Liver (tissue), 9 donors: ENCODE measurements around the gene FPR1. TPM values are rescaled to one million over a fixed set of nuclear protein-coding genes. Genes with fewer than 3 reads are reported as not detected.
"Not testable (repeated sequence)": the region's sequence is repeated elsewhere in the genome, so short reads cannot be mapped to it uniquely, and the experiment has no call there.

Experiments
- DNase-seq: peaks from one replicate; pipeline ENCODE4 v3.0.0-alpha.2; 2017; ENCODE audit warnings: low spot score
- H3K27ac ChIP-seq, 2 donors: one replicate each; pipeline ENCODE4 v1.7.0; 2013; ENCODE audit warnings: inconsistent platforms in 2 of 2, low read length in 2 of 2, control low read depth in 1 of 2, low read depth in 1 of 2, mild to moderate bottlenecking in 1 of 2
- H3K27me3 ChIP-seq, 4 donors: one replicate each; pipeline versions ENCODE4 v1.6.1 to v1.7.0; 2013; ENCODE audit warnings: low read length in 3 of 4, inconsistent platforms in 1 of 4, mild to moderate bottlenecking in 1 of 4, moderate library complexity in 1 of 4; ENCODE audit not compliant: control insufficient read depth in 4 of 4, insufficient read depth in 4 of 4
- H3K36me3 ChIP-seq, 4 donors: one replicate each; pipeline versions ENCODE4 v1.6.1 to v1.7.0; 2013; ENCODE audit warnings: low read length in 3 of 4, mild to moderate bottlenecking in 3 of 4, low read depth in 1 of 4, moderate library complexity in 1 of 4; ENCODE audit not compliant: control insufficient read depth in 4 of 4, insufficient read depth in 3 of 4
- H3K4me1 ChIP-seq, 4 donors: one replicate each; pipeline versions ENCODE4 v1.6.1 to v1.7.0; 2013; ENCODE audit warnings: low read length in 3 of 4, mild to moderate bottlenecking in 3 of 4, moderate library complexity in 1 of 4; ENCODE audit not compliant: control insufficient read depth in 4 of 4, insufficient read depth in 4 of 4
- H3K4me3 ChIP-seq, 3 donors: one replicate each; pipeline versions ENCODE4 v1.6.1 to v1.7.0; 2013; ENCODE audit warnings: low read length in 3 of 3, control low read depth in 1 of 3, low read depth in 1 of 3, mild to moderate bottlenecking in 1 of 3
- H3K9ac ChIP-seq, 2 donors: one replicate each; pipeline ENCODE4 v1.7.0; 2013; ENCODE audit warnings: low read length in 2 of 2, mild to moderate bottlenecking in 2 of 2, moderate library complexity in 2 of 2, control low read depth in 1 of 2, low read depth in 1 of 2
- H3K9me3 ChIP-seq, 4 donors: one replicate each; pipeline versions ENCODE4 v1.6.1 to v1.7.0; 2013; ENCODE audit warnings: low read length in 3 of 4; ENCODE audit not compliant: control insufficient read depth in 4 of 4
- EGR1 ChIP-seq, 2 donors: IDR thresholded peaks; 2 replicates each; pipeline ENCODE4 v1.6.1; 2016 to 2018; ENCODE audit warnings: antibody characterized with exemption in 2 of 2, low read depth in 2 of 2
- FOXA1 ChIP-seq: IDR thresholded peaks from 2 replicates; pipeline ENCODE4 v1.6.1; 2016; ENCODE audit warnings: antibody characterized with exemption
- FOXA2 ChIP-seq: IDR thresholded peaks from 2 replicates; pipeline ENCODE4 v1.6.1; 2016; ENCODE audit warnings: antibody characterized with exemption
- MAX ChIP-seq: IDR thresholded peaks from 2 replicates; pipeline ENCODE4 v1.6.1; 2016; ENCODE audit warnings: antibody characterized with exemption
- SP1 ChIP-seq: IDR thresholded peaks from 2 replicates; pipeline ENCODE4 v1.6.1; 2018; ENCODE audit warnings: antibody characterized with exemption, mild to moderate bottlenecking
- TAF1 ChIP-seq: conservative IDR thresholded peaks from 2 replicates; pipeline ENCODE4 v1.6.1; 2016; ENCODE audit warnings: antibody characterized with exemption, mild to moderate bottlenecking
- YY1 ChIP-seq: IDR thresholded peaks from 2 replicates; pipeline ENCODE4 v1.6.1; 2016; ENCODE audit warnings: antibody characterized with exemption, mild to moderate bottlenecking
- WGBS: extraction: QIAGEN DNeasy Blood & Tissue Kit; methylation state at CpG from one replicate; pipeline ENCODE4 v1.1.7; 2013; 5-methylcytosine and 5-hydroxymethylcytosine counted together
- polyA plus RNA-seq, 2 donors: library from polyadenylated mRNA; stranded (reverse) in 1 of 2; unstranded in 1 of 2; fragments of 200-250 nt in 1 of 2; fragments of >200 nt in 1 of 2; fragmentation: Nextera tagmentation in 1 of 2; extraction: Ambion mirVana in 1 of 2; gene quantifications; one replicate each; pipeline versions ENCODE4 v1.2.1 to v1.2.3, GENCODE V29; 2013 to 2015
- total RNA-seq, 2 donors: library from RNA; depleted of rRNA; stranded (reverse); fragments of >200 nt; gene quantifications; one replicate each; pipeline ENCODE4 v1.2.3, GENCODE V29; 2014
- TF ChIP-seq, protein P1 (sequence below): fragments of 150-350 bp; IDR thresholded peaks from 2 replicates; pipeline ENCODE4 v1.5.1; 2017; ENCODE audit warnings: improper control_type of control experiment, low read depth, low read length; ENCODE audit not compliant: missing input control
- TF ChIP-seq, protein P2 (sequence below): IDR thresholded peaks from 2 replicates; pipeline ENCODE4 v1.6.1; 2016; ENCODE audit warnings: antibody characterized with exemption, mild to moderate bottlenecking
- TF ChIP-seq, protein P3 (sequence below): IDR thresholded peaks from 2 replicates; pipeline ENCODE4 v1.6.1; 2016; ENCODE audit warnings: antibody characterized with exemption
- donor health status: healthy.
- donor health status: healthy.
- donor health status: healthy.
- donor health status: healthy.
- donor health status: healthy.

FPR1 gene
- total and polyA plus RNA-seq, 4 donors: 2.7 to 17.0 (median 8.1) TPM

GRCh38 chr19:51740356-51740755 is 11.3 kb downstream of the FPR1 start:
- peaks cover 0 to 3% (median 0%) of the 10 kb centered on the region in 4 donors for H3K27me3 ChIP-seq
- H3K4me1 ChIP-seq: peaks cover 0 to 2% (median 0%) of the 10 kb centered on the region in 4 donors
- H3K4me3 ChIP-seq: no peak overlapping the region
- no peaks in the 10 kb centered on the region for H3K9me3 ChIP-seq
- 71% methylated on average over 5 of the region's 5 CpGs for whole genome bisulfite sequencing
- no peaks in the 10 kb centered on the region for H3K36me3 ChIP-seq
- TF ChIP-seq SP1: no peak
- TF ChIP-seq FOXA2: no peak
- TF ChIP-seq, protein P1, sequence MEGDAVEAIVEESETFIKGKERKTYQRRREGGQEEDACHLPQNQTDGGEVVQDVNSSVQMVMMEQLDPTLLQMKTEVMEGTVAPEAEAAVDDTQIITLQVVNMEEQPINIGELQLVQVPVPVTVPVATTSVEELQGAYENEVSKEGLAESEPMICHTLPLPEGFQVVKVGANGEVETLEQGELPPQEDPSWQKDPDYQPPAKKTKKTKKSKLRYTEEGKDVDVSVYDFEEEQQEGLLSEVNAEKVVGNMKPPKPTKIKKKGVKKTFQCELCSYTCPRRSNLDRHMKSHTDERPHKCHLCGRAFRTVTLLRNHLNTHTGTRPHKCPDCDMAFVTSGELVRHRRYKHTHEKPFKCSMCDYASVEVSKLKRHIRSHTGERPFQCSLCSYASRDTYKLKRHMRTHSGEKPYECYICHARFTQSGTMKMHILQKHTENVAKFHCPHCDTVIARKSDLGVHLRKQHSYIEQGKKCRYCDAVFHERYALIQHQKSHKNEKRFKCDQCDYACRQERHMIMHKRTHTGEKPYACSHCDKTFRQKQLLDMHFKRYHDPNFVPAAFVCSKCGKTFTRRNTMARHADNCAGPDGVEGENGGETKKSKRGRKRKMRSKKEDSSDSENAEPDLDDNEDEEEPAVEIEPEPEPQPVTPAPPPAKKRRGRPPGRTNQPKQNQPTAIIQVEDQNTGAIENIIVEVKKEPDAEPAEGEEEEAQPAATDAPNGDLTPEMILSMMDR: no peak
- TF ChIP-seq, protein P2, sequence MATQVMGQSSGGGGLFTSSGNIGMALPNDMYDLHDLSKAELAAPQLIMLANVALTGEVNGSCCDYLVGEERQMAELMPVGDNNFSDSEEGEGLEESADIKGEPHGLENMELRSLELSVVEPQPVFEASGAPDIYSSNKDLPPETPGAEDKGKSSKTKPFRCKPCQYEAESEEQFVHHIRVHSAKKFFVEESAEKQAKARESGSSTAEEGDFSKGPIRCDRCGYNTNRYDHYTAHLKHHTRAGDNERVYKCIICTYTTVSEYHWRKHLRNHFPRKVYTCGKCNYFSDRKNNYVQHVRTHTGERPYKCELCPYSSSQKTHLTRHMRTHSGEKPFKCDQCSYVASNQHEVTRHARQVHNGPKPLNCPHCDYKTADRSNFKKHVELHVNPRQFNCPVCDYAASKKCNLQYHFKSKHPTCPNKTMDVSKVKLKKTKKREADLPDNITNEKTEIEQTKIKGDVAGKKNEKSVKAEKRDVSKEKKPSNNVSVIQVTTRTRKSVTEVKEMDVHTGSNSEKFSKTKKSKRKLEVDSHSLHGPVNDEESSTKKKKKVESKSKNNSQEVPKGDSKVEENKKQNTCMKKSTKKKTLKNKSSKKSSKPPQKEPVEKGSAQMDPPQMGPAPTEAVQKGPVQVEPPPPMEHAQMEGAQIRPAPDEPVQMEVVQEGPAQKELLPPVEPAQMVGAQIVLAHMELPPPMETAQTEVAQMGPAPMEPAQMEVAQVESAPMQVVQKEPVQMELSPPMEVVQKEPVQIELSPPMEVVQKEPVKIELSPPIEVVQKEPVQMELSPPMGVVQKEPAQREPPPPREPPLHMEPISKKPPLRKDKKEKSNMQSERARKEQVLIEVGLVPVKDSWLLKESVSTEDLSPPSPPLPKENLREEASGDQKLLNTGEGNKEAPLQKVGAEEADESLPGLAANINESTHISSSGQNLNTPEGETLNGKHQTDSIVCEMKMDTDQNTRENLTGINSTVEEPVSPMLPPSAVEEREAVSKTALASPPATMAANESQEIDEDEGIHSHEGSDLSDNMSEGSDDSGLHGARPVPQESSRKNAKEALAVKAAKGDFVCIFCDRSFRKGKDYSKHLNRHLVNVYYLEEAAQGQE: no peak
- no peak for TF ChIP-seq FOXA1
- no peak for TF ChIP-seq MAX
- TF ChIP-seq EGR1 (IDR thresholded peaks at IDR 0.05; ENCODE audit: low read depth in 2 of 2): no peak
- TF ChIP-seq, protein P3, sequence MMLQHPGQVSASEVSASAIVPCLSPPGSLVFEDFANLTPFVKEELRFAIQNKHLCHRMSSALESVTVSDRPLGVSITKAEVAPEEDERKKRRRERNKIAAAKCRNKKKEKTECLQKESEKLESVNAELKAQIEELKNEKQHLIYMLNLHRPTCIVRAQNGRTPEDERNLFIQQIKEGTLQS: no peak
- no peak for TF ChIP-seq TAF1
- H3K9ac ChIP-seq: no peak overlapping the region
- no peak for DNase-seq
- H3K27ac ChIP-seq: no peak overlapping the region

GRCh38 chr19:51739466-51740213 is 12.0 kb downstream of the FPR1 start:
- H3K9ac ChIP-seq: no peak overlapping the region
- H3K9me3 ChIP-seq: no peaks in the 10 kb centered on the region
- no peak overlapping the region for H3K27ac ChIP-seq
- H3K27me3 ChIP-seq: peaks cover 0 to 3% (median 0%) of the 10 kb centered on the region in 4 donors
- DNase-seq: no peak
- WGBS: 70% methylated on average over 13 of the region's 13 CpGs
- peaks cover 0 to 2% (median 0%) of the 10 kb centered on the region in 4 donors for H3K4me1 ChIP-seq
- no peaks in the 10 kb centered on the region for H3K36me3 ChIP-seq
- no peak overlapping the region for H3K4me3 ChIP-seq
- TF ChIP-seq MAX: no peak
- no peak for TF ChIP-seq YY1

GRCh38 chr19:51738523-51738922 is 13.2 kb downstream of the FPR1 start:
- H3K9me3 ChIP-seq, H3K36me3 ChIP-seq, H3K27ac ChIP-seq, DNase-seq, H3K9ac ChIP-seq, H3K27me3 ChIP-seq, H3K4me1 ChIP-seq, H3K4me3 ChIP-seq: not testable (repeated sequence)
- WGBS: 85% methylated on average over 10 of the region's 10 CpGs
